ENCODE measurements around the gene IRF7.

IRF7 gene

DNA sequence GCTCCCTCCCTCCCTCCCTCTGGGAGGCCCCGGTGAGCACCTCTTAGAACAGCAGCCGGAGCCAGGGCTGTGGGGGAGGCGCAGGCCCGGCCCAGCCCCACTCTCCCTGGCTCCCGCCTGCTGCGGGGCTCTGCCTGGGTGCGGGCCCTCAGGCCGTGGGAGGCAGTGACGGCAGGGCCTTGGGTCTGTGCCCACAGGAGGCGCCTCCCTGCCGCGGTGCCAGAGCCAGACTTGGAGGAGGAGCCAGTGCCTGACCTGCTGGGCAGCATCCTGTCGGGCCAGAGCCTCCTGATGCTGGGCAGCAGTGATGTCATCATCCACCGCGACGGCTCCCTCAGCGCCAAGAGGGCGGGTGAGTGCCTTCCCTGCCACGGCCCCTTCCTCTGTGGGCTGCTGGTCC lies 9.5 kb downstream of the IRF7 start:
- DNase-seq, result no peak

- DNase-seq, result no peak
Observed at GRCh38 chr11:605286-606129, 10.2 kb downstream of the IRF7 start.

DNA sequence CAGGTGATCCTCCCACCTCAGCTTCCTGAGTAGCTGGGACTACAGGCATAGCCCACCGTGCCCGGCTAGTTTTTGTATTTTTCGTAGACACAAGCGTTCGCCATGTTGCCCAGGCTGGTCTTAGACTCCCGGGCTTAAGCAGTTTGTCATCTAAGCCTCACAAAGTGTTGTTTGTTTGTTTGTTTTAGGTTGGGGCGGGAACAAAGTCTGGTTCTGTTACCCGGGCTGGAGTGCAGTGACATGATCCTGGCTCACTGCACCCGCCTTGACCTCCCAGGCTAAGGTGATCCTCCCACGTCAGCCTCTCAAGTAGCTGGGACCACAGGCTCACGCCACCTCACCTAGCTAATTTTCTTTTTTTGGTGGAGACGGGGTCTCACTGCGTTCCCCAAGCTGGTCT lies 12.6 kb downstream of the IRF7 start:
- DNase-seq, result no peak

- DNase-seq, result no peak
Observed at GRCh38 chr11:601573-602245, 14.0 kb downstream of the IRF7 start.

DNA sequence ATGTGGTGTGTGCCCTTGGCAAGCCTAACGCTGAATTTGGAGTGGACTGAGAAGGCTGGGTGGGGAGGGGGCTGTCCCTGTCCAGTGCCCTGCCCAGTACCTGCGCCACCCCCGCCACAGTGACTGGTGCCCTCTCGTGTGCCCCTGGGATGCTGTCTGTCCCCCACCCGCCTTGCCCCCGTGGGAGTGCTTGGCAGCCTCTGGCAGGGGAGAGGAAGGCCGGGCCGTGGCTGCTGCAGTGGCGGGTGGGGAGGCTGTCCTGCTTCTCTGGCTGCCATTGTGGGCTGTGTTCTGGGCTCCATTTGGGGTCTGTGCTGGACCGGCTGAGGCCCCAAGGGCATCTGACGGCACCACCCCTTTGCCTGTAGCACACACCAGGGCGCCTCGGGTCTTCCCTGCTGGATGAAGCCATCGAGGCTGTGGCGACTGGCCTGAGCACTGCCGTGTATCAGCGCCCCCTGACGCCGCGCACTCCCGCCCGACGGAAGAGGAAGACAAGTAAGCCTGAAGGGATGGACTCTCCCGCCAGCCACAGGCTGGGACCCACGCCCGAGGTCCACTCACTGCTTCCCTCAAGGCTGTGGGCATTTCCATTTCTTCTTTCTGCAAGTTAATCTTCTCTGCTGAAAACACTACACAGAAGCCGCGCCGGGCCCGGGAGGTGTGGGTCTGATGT lies 17.6 kb downstream of the IRF7 start:
- DNase-seq, result no peak

GRCh38 chr11:597166-597725 lies 18.5 kb downstream of the IRF7 start:
- no peak for DNase-seq

- DNase-seq, result no peak
Observed at GRCh38 chr11:596374-596773, 19.4 kb downstream of the IRF7 start.

DNA sequence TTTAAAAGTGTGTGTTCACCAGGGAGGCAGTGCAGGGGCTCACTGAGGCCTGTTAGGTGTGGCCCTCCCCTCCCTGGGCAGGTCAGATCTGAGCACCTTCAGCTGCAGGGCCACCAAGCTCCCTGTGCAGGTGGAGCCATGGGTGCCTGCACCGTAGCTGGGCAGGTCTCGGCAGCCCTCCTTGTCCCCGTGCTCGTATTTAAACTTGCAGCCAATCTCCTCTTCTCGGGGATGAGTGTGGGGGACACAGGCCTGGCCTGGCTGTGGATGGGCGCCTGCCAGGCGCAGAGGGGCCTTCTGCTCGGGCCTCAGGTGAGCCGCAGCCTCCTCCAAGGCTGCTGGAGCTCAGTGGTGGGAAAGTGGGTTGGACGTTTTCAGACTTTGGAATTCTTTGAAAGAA lies 20.4 kb downstream of the IRF7 start:
- no peak for DNase-seq

DNA sequence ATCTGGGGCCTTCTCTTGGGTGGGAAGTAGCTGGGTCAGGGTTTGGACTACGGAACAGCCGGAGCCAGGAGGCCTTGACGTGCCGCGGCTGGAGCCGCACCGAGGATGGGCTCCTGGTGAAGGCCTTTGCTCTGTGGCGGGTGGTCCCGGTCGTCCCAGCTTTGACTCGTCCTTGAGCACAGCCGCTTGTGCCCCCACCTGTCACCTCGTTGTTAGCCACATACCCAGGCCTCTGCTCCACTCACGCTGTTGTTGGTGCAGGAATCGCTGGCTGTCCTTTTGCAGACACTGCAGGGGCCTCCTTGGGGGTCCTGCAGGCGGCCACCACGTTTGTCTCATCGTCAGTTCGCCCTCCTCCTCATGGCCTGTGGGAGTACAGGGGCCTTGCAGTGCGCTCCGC lies 22.4 kb downstream of the IRF7 start:
- no peak for DNase-seq

DNA sequence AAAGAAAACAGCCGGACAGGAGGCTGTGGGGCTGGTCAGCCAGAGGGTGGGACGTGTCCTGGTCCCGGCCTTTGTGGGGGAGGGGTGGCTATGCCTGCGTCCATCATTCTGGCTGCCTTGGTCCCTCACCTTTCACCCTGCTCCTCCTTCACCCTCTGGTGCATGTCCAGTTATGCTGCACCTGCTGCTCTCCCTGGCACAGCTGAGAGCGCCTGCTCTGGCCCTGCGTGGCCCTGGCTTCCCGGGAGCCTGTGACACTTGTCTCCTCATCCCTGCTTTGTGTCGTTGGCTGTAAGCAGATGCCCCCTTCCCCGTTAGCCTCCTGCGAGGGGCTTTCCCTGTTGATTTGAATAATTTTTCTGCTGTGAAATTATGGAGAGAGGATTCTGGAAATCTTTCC lies 22.8 kb downstream of the IRF7 start:
- DNase-seq, result no peak

GRCh38 chr11:592501-592900 lies 23.2 kb downstream of the IRF7 start:
- no peak for DNase-seq

DNA sequence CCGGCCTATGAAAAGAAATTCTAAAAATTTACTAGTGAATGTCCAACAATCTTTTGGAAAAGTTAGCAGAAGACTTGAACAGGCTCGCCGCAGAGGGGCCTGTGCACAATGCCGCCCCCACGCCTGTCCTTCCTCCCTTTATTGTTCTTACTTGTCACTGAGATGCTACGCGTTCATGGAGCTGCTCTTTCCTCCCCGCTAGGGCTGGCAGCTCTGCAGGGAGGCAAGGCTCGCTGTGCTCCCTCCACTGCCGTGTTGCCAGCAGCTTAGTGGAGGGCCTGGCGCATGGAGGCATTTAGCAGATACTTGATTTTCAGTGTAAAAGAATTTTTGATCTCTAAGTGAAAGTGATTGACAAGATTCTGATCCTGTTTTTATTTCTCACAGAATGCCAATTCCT lies 24.8 kb downstream of the IRF7 start:
- no peak for DNase-seq

DNA sequence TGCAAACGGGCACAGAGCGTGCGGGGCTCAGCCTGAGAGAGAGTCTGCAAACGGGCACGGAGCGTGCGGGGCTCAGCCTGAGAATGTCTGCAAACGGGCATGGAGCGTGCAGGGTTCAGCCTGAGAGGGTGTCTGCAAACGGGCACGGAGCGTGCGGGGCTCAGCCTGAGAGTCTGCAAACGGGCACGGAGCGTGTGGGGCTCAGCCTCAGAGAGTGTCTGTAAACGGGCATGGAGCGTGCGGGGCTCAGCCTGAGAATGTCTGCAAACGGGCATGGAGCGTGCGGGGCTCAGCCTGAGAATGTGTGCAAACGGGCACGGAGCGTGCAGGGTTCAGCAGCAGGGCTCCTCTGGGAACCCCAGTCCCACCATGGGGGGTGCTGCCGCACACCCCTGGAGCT lies 26.0 kb downstream of the IRF7 start:
- no peak for DNase-seq

DNA sequence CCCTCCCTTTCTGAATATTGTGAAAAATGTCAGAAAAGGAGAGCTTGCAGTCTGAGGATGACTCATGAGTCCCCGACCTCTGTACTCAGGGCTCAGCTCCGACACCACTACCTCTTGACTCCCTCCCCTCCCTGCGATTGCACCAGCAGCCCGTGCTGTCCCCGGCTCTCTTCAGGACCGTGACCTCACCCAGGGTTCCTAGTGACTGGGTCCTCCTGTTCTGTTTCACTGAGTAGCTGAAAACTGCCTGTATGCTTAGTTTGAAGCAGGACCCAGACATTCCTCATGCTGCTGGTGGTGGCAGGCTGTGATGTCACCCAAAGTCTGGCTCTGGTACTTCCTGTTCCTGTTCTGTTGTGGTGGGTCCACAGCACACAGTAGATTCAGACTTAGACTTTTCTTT lies 27.8 kb downstream of the IRF7 start:
- DNase-seq, result peak; percentile 49 to 52

DNA sequence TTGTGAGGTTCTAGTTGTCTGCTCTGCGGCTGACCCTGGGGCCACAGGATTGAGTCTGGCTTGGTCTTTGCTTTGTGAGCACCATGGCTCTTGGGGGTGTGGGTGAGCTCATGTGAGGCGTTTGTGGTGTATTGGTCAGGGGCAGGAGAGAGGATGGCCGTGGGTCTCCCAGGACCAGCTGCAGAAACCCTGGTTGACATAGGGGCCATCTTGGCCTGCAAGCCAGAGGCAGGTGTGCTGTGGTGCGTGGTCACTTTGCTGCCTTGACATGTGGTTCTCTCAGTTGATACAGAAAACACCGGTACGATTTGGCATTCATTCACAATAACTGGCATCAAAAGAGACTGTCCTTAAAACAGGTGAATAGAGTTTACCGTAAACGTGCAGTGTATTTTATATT lies 28.2 kb downstream of the IRF7 start:
- DNase-seq, result no peak

DNA sequence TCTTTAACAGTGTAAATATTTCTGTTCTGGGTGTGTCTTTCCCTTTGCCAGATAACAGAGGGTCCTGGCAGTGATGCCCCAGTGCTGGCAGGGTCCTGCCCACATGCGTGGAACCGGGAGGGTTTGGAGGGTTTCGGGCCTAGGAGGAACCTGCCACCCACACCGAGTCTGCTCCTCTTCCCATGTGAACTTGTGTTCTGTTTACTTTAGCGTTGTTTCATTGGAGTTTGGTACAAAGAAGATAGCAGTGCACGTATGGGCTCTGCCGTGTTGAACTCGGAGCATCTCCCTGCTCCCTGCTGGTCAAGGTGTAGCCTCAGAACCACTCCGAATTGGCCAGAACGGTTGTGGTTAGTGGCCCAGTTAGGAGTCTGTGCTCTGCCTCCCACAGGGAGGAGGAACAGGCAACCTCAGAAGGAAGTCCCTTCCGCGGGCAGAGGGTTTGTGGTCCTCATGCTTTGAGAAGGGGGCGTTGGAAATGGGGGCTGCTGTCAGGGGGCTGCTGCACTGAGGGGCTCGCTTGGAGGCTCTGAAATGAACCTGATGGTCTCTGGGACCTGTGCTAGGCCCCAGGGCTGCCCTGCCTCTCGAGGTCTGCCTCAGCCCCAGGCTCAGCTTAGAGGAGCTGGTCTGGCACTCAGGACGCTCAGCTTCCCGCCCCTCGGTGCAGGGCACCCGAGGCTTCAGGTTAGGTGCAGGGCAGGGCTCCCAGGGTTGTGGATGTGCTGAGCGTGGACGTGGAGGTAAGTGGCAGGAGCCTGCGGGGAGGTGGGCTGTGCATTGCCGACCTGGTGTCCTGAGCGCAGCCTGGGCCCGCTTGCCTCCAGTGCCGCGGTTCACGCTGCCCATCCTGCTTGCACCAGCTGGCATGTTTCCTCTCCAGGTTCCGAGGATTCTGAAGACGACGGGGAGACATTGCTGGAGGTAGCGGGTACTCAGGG lies 29.1 kb downstream of the IRF7 start:
- DNase-seq, result no peak

DNA sequence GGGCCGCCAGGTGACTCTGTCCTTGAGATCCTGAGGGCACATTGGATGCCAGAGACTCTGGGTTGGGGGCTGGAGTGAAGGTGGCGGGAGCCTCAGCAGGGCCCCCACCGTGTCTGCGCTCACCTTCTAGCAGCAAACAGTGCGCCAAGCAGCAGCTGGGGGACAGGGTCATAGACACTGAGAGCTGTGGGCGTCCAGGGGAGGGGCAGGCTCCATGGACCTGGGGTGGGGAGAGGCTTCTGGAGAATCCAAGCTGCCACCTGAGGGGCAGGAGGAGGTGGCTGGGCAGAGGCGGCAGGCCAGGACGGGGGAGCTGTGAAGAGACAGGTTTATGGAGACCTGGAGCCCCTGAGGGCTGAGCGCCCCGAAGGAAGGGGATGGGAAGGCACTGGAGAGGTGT lies 31.5 kb downstream of the IRF7 start:
- no peak for DNase-seq

DNA sequence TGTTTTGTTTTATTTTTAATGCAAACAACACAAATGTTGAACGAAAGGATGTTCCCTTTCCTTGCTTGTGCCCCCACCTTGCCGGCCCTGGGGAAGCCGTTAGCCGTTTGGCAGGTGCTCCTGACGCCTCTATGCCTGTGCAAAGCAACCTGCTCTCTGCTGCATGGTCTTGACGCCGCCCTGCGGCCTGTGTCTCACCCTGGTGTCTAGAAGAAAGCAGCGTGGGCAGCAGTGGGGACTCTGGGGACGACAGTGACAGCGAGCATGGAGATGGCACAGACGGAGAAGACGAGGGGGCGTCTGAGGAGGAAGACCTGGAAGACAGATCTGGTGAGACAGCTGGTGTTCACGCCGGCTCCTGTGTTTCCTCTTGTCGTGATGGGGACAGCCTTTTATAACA lies 34.0 kb downstream of the IRF7 start:
- DNase-seq, result no peak

- DNase-seq, result no peak
Observed at GRCh38 chr11:581342-581741, 34.4 kb downstream of the IRF7 start.

GRCh38 chr11:579830-580601 lies 35.7 kb downstream of the IRF7 start:
- no peak for DNase-seq

- DNase-seq, result no peak
Observed at GRCh38 chr11:578276-579035, 37.3 kb downstream of the IRF7 start.
